Fibroblast of villous mesenchyme (primary cell): ENCODE results near the gene UQCC3. TPM values are rescaled to one million over a fixed set of nuclear protein-coding genes. Genes with fewer than 3 reads are reported as not detected.

Experiments
- DNase-seq: peaks from one replicate; pipeline ENCODE4 v3.0.0-alpha.2; 2010; ENCODE audit warnings: low read depth
- H3K4me3 ChIP-seq: 2 replicates; pipeline ENCODE4 v1.5.1; 2011; ENCODE audit warnings: low read depth, mild to moderate bottlenecking, low read length
- small RNA-seq: library from RNA; depleted of rRNA; stranded (forward); fragments of <200 nt; gene quantifications from one replicate; pipeline ENCODE3, GENCODE V24; 2012
- total RNA-seq: library from RNA; depleted of rRNA; stranded (reverse); fragments of >200 nt; gene quantifications from 2 replicates; pipeline ENCODE4 v1.2.3, GENCODE V29; 2012
- TF ChIP-seq, protein P1 (sequence below): IDR thresholded peaks from 2 replicates; pipeline ENCODE4 v1.5.1; 2012; ENCODE audit warnings: low read depth, mild to moderate bottlenecking, low read length; ENCODE audit not compliant: insufficient read depth

Gene UQCC3
- total RNA-seq, 1 donor, result 6.5 TPM

DNA sequence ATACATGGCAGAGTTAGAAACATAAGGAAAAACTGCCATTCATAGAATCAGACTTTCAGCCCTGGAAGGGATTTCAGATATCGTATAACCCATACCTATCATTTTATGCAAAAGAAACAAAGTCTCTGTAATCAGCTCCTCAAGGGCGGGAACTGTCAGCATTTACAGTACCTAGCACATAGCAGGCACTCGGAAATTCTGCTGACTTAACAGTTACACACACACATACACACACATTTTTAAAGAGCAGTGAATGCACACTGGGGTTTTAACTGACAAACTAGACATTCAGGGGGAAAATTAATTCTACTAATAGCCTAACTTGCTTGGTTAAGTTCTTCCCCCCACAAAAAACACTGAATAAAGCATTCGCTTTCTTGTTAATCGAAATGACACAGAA is 44.7 kb downstream of the UQCC3 start:
- TF ChIP-seq, protein P1, sequence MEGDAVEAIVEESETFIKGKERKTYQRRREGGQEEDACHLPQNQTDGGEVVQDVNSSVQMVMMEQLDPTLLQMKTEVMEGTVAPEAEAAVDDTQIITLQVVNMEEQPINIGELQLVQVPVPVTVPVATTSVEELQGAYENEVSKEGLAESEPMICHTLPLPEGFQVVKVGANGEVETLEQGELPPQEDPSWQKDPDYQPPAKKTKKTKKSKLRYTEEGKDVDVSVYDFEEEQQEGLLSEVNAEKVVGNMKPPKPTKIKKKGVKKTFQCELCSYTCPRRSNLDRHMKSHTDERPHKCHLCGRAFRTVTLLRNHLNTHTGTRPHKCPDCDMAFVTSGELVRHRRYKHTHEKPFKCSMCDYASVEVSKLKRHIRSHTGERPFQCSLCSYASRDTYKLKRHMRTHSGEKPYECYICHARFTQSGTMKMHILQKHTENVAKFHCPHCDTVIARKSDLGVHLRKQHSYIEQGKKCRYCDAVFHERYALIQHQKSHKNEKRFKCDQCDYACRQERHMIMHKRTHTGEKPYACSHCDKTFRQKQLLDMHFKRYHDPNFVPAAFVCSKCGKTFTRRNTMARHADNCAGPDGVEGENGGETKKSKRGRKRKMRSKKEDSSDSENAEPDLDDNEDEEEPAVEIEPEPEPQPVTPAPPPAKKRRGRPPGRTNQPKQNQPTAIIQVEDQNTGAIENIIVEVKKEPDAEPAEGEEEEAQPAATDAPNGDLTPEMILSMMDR, result no peak
- H3K4me3 ChIP-seq, result no peak overlapping the region
- DNase-seq, result no peak

DNA sequence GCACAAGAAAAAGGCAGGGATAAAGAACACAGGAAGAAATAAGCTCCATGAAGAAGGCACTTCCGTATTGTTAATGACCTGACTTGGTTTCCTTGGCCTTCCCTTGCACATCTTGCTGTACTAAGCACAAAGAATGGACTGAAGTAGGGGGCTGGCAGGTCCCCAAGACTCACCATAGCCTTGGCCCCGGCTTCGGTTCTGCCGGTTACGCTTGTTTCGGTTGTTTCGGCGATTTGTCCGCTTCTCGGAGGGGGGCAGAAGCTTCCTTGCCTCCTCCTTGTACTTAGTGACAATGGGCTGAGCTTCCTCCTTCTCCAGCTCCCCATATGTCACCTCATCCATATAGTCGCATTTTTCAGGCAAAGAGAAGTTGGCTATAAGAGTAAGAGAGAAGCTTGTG is 45.3 kb downstream of the UQCC3 start:
- no peak for DNase-seq
- H3K4me3 ChIP-seq, result no peak overlapping the region
- TF ChIP-seq, protein P1, result no peak

GRCh38 chr11:62719302-62719978 is 48.0 kb downstream of the UQCC3 start:
- DNase-seq, result peak; percentile 46
- TF ChIP-seq, protein P1, result no peak
- no peak overlapping the region for H3K4me3 ChIP-seq

DNA sequence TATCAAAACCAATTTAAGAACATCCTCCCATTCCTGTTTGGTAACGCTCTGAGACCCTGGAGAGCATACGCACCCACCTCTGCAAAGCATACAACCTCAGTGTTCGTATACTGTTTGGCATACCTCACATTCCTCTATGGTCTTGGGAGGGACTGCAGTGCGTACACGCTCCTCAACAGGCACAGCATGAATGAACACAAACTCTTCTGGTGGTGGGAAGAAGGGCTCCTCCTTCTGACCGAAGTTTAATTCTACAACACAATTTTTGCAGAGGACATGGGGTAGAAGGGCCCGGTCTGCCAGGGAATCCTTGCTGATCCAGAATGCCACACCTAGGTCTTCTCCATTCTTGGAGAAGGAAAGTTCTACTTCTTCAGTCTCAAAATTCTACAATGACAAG is 50.5 kb downstream of the UQCC3 start:
- peak; percentile 33 for DNase-seq
- TF ChIP-seq, protein P1, result no peak

More for the DNA sequence above, 50.5 kb downstream of the UQCC3 start:
- no peak overlapping the region for H3K4me3 ChIP-seq

Small RNAs within 50 kb of the gene (small RNA-seq; reads per million reads assigned to genes)
- not detected for gene SNORA57

Other genes with a start within 250 kb of the UQCC3 start
- 474 and 514 TPM in 2 replicates for gene AHNAK, start 124.9 kb upstream of the UQCC3 start, total RNA-seq
- gene EEF1G, start 97.8 kb upstream of the UQCC3 start, total RNA-seq, result 876 and 1,014 TPM in 2 replicates
- gene TUT1, start 80.2 kb upstream of the UQCC3 start, total RNA-seq, result 4.3 and 5.2 TPM in 2 replicates
- gene MTA2, start 69.8 kb upstream of the UQCC3 start, total RNA-seq, result 145 and 197 TPM in 2 replicates
- 15.5 and 21.6 TPM in 2 replicates for gene EML3, start 58.9 kb upstream of the UQCC3 start, total RNA-seq
- 2.9 and 3.0 TPM in 2 replicates for gene ROM1, start 58.4 kb upstream of the UQCC3 start, total RNA-seq
- gene B3GAT3, start 49.7 kb upstream of the UQCC3 start, total RNA-seq, result 35.4 and 36.3 TPM in 2 replicates
- gene GANAB, start 25.1 kb upstream of the UQCC3 start, total RNA-seq, result 178 and 211 TPM in 2 replicates
- 20.7 and 21.6 TPM in 2 replicates for gene INTS5, start 18.4 kb upstream of the UQCC3 start, total RNA-seq
- gene C11orf98, start 6.5 kb upstream of the UQCC3 start, total RNA-seq, result 23.7 and 27.7 TPM in 2 replicates
- 4.5 and 7.8 TPM in 2 replicates for gene CSKMT, start 6.4 kb upstream of the UQCC3 start, total RNA-seq
- 4.3 and 7.4 TPM in 2 replicates for gene LBHD1, start 594 bp downstream of the UQCC3 start, total RNA-seq
- 52.7 and 108 TPM in 2 replicates for gene UBXN1, start 7.4 kb downstream of the UQCC3 start, total RNA-seq
- 6.9 and 15.5 TPM in 2 replicates for gene LRRN4CL, start 17.9 kb downstream of the UQCC3 start, total RNA-seq
- gene BSCL2, start 35.8 kb downstream of the UQCC3 start, total RNA-seq, result 53.5 and 59.3 TPM in 2 replicates
- not detected in 2 replicates for gene GNG3, start 36.0 kb downstream of the UQCC3 start, total RNA-seq
- gene HNRNPUL2, start 55.8 kb downstream of the UQCC3 start, total RNA-seq, result 15.5 and 17.3 TPM in 2 replicates
- gene TTC9C, start 56.8 kb downstream of the UQCC3 start, total RNA-seq, result 28.0 and 36.7 TPM in 2 replicates
- 12.9 and 13.4 TPM in 2 replicates for gene ZBTB3, start 82.5 kb downstream of the UQCC3 start, total RNA-seq
- 45.8 and 55.7 TPM in 2 replicates for gene POLR2G, start 89.9 kb downstream of the UQCC3 start, total RNA-seq
- 16.8 and 22.2 TPM in 2 replicates for gene TAF6L, start 99.7 kb downstream of the UQCC3 start, total RNA-seq
- gene TMEM179B, start 115.7 kb downstream of the UQCC3 start, total RNA-seq, result 38.0 and 45.8 TPM in 2 replicates
- gene TMEM223, start 120.3 kb downstream of the UQCC3 start, total RNA-seq, result 14.5 and 14.7 TPM in 2 replicates
- 28.3 and 33.2 TPM in 2 replicates for gene NXF1, start 133.8 kb downstream of the UQCC3 start, total RNA-seq
- 35.1 and 47.5 TPM in 2 replicates for gene STX5, start 160.4 kb downstream of the UQCC3 start, total RNA-seq
- gene TEX54, start 161.2 kb downstream of the UQCC3 start, total RNA-seq, result not detected in 2 replicates
- 36.1 and 39.7 TPM in 2 replicates for gene WDR74, start 167.9 kb downstream of the UQCC3 start, total RNA-seq
- 117 and 190 TPM in 2 replicates for gene SLC3A2, start 209.2 kb downstream of the UQCC3 start, total RNA-seq
- not detected in 2 replicates for gene CHRM1, start 249.7 kb downstream of the UQCC3 start, total RNA-seq